Ishikawa (cell line): ENCODE results near the gene DDIAS.

Experiments
- FOXM1 ChIP-seq: IDR thresholded peaks from 2 replicates; pipeline ENCODE4 v1.6.1; 2012; ENCODE audit warnings: low read depth, borderline replicate concordance
- NFIC ChIP-seq: IDR thresholded peaks from 2 replicates; pipeline ENCODE4 v1.6.1; 2012
- USF1 ChIP-seq: IDR thresholded peaks from 2 replicates; pipeline ENCODE4 v1.6.1; 2012
- YY1 ChIP-seq: IDR thresholded peaks from 2 replicates; pipeline ENCODE4 v1.6.1; 2012; ENCODE audit warnings: low read depth

- TF ChIP-seq FOXM1: no peak
- TF ChIP-seq USF1: no peak
- TF ChIP-seq NFIC: no peak
- TF ChIP-seq YY1: no peak
Measured at GRCh38 chr11:82930734-82931133, 29.2 kb downstream of the DDIAS start.
